Stimulated activated CD4-positive, alpha-beta T cell treated with anti-CD3 and anti-CD28 coated beads, Interleukin-12 subunit alpha, Interleukin-12 subunit beta, amount 100 ng/mL, for 24 hours (primary cell): ENCODE data around the gene ABCG1.

Experiments
- DNase-seq, 2 experiments: peaks; one replicate each; pipeline ENCODE4 v3.0.0-alpha.2; 2020; ENCODE audit warnings: low read depth in 2 of 2

Gene ABCG1

GRCh38 chr21:42191696-42192595 lies 27.0 kb upstream of the ABCG1 start:
- no peak for DNase-seq

DNA sequence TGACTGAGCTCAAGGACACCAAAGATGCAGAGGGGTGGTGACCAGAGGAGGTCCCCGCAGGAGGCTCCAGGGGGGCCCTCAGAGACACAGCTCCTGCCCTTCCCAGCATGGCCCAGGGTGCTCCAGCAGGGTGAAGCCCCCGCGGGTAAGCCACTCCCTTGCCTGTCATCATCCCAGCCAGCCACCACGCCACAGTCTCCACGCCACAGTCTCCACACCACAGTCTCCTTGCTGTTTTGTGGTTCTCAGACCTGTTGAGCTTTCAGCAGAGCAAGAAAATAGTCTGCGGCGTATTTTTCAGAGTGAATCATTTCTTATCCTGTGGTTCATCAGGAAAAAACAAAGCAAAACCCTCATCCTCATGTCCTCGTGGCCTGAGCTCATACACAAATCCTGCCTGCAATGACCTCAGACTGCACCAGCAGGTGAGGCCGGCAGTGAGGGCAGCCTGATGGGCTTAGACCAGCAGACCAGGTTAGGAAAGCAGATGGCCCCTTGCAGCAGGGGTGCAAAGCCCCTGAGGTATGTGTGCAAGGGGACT lies 25.7 kb upstream of the ABCG1 start:
- DNase-seq, result peak in 1 of 2 experiments; percentile 43

- no peak for DNase-seq
Observed at GRCh38 chr21:42193721-42194120, 25.2 kb upstream of the ABCG1 start.

DNA sequence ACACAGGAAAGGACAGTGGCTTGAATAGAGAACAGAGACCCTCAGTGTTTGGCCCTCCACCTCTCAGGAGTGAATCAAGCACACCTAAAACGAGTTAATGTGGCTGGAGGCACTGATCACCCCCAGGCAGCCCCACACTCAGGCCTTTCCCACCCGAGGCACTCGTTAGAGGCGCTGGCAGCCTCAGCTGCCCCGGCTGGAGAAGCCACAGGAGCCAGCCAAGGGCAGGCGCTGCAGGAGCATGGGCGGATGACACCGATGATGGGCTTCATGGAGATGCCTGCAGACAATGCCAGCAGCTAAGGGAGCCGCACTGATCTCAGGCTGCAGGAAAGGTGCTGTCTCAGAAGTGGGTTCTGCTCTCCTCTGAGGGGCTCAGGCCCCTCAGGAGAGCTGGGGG lies 24.1 kb upstream of the ABCG1 start:
- DNase-seq, result no peak

- no peak for DNase-seq
Observed at GRCh38 chr21:42195378-42196031, 23.4 kb upstream of the ABCG1 start.

- no peak for DNase-seq
Observed at GRCh38 chr21:42198929-42199867, 19.7 kb upstream of the ABCG1 start.

DNA sequence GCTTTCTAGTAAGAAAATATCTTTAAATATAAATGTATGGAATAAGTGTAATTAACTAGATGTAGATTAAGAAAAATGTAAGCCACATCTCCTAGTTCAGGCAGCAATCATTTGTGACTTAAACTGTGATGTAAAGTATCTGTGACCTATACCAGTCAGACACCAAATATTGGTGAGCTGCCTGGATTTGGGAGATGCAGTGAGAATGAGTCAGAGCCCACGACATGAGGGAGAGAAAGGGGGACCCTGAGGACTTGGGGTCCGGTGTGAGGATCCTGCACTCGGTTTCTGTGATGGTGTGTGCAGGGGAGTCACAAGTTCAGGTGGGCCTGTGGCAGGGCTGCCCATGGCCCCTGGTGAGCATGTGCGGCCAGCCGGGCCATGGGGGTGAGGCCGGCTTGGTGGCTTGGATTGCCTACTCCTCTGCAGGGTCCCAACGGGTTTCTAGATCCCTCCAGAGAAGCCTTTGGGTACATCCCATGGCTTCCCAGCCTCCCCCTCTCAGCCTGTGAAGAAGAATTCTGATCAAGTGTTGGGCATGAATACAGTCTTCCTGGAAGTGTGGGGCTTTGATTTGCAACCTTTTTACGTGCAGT lies 19.0 kb upstream of the ABCG1 start:
- DNase-seq, result no peak

- DNase-seq, result no peak
Observed at GRCh38 chr21:42200906-42201614, 17.9 kb upstream of the ABCG1 start.

- no peak for DNase-seq
Observed at GRCh38 chr21:42201615-42202161, 17.3 kb upstream of the ABCG1 start.

DNA sequence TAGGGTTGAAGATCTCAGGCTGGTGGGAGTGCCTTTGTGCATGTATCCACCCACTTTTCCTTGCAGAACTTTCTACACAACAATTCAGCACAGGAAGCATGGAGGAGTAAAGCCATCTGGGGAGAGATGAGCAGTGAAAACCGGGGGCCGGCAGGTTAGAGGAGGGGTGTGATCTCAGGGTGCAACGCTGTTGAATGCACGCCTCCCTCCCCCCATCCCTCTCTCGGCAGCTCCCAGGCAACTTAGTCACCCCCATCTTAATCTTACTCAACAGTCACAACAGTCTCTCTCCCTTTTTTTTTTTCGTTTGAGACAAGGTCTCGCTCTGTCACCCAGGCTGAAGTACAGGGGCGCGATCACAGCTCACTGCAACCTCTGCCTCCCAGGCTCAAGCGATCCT lies 16.6 kb upstream of the ABCG1 start:
- DNase-seq, result no peak

- no peak for DNase-seq
Observed at GRCh38 chr21:42203321-42203720, 15.6 kb upstream of the ABCG1 start.

- no peak for DNase-seq
Observed at GRCh38 chr21:42203936-42204335, 15.0 kb upstream of the ABCG1 start.

DNA sequence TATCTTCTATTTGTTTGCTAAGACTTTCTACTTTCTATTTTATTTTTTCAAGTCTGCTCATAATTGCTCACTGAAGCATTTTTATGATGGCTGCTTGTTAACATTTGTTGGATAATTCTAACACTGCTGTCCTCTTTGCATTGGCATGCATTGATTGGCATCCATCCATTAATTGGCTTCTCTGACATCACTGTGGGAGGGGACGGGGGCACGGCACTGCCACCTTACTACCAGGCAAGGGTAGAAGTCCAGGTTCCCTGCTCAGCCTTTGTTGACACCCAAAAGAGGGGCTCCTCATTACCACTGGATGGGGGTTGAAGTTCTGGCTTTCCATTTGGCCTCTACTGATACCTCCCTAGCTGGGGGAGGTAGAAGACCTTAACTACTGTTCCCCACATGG lies 11.5 kb upstream of the ABCG1 start:
- DNase-seq, result no peak

- no peak for DNase-seq
Observed at GRCh38 chr21:42208036-42208435, 10.9 kb upstream of the ABCG1 start.

GRCh38 chr21:42208801-42209490 lies 10.0 kb upstream of the ABCG1 start:
- no peak for DNase-seq

DNA sequence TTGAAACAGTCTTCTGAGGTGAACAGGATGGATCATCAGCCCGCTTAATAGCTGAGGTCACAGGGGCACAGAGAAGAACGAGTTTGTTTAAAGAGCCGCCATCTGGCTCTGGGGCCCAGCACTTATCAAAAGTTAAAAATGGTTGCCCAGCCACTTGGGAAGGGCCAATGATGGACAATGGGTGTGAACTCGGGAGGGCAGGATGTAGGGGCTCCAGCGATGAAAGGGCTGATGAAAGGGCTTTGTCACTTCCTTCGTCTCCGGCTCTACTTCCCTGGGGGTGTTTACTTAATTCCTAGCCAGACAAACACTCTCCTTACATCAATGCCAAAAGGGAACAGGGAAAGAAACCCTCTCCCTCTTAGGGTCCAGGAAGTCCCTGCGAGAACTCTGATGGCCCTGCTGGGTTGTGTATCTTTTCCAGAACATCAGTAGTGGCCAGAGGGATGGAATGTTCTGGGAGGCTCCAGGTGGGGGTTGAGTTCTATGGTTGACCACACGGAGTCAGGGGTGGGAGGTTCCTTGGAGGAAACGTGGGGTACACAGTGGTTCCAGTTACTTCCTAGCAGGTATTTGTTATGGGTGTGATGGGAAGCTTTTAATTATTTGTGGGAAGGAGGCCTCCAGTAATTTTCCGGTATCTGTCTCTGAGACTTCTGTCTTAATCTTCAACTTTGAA lies 9.0 kb upstream of the ABCG1 start:
- DNase-seq, result no peak

GRCh38 chr21:42212266-42212665 lies 6.7 kb upstream of the ABCG1 start:
- no peak for DNase-seq

DNA sequence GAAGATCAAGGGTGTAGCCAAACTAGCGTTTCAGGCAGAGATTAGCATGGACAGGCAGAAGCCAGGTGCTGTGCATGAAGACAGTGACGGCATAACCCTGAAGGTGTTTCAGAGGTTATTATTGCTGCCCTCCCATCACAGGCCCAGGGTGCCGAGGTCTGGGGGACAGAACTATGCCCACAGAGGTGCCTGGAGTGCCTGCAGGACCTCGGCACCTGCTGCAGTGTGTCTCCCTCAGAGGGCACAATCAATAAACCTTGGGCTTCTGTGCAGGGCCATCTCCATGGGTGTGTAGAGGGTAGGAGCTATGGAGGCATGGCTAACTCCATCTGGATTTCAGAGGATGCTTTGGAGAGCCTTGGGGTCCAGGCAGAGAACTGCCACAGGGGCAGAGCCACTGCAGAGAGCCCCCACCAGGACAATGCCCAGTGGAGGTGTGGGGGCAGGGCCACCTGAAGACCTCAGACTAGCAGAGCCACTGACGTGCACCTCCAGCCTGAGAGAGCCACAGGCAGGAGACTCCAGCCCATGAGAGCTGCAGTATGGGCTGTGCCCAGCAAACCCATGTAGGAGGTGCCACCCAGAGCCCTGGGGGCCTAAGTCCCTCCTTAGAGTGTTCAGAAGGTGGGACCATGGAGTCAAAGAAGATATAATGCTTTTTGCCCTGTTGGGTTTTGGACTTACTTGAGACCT lies 5.7 kb upstream of the ABCG1 start:
- DNase-seq, result no peak
